HG02884 (cell line): ENCODE results near the gene ASXL3.

Experiments used
- ATAC-seq: cut with Tn5 transposase; IDR thresholded peaks from one replicate; pipeline ENCODE4 v1.9.1; 2021; ENCODE audit warnings: mild to moderate bottlenecking, moderate library complexity; ENCODE audit not compliant: unreplicated experiment

ASXL3 gene

GRCh38 chr18:33656889-33657448, 79.0 kb downstream of the ASXL3 start:
- no peak for ATAC-seq

GRCh38 chr18:33660696-33661310, 82.8 kb downstream of the ASXL3 start:
- no peak for ATAC-seq

- ATAC-seq: no peak
Observed at GRCh38 chr18:33664241-33664874, 86.3 kb downstream of the ASXL3 start.

- no peak for ATAC-seq
Observed at GRCh38 chr18:33665187-33665586, 87.2 kb downstream of the ASXL3 start.

- no peak for ATAC-seq
Observed at GRCh38 chr18:33665641-33666040, 87.6 kb downstream of the ASXL3 start.

- no peak for ATAC-seq
Observed at GRCh38 chr18:33666915-33667314, 88.9 kb downstream of the ASXL3 start.

GRCh38 chr18:33669589-33669988, 91.6 kb downstream of the ASXL3 start:
- ATAC-seq: no peak

- ATAC-seq: no peak
Observed at GRCh38 chr18:33670029-33670428, 92.0 kb downstream of the ASXL3 start.

- no peak for ATAC-seq
Observed at GRCh38 chr18:33673689-33674088, 95.7 kb downstream of the ASXL3 start.

GRCh38 chr18:33676593-33676992, 98.6 kb downstream of the ASXL3 start:
- no peak for ATAC-seq

- no peak for ATAC-seq
Observed at GRCh38 chr18:33677891-33678290, 99.9 kb downstream of the ASXL3 start.

- no peak for ATAC-seq
Observed at GRCh38 chr18:33682436-33682835, 104.4 kb downstream of the ASXL3 start.

- no peak for ATAC-seq
Observed at GRCh38 chr18:33694593-33694992, 116.6 kb downstream of the ASXL3 start.

- ATAC-seq: no peak
Observed at GRCh38 chr18:33696332-33697162, 118.5 kb downstream of the ASXL3 start.

- no peak for ATAC-seq
Observed at GRCh38 chr18:33697498-33697897, 119.5 kb downstream of the ASXL3 start.

GRCh38 chr18:33699372-33699771, 121.4 kb downstream of the ASXL3 start:
- peak; percentile 31 for ATAC-seq

GRCh38 chr18:33700513-33700976, 122.5 kb downstream of the ASXL3 start:
- peak; percentile 93 for ATAC-seq

GRCh38 chr18:33702625-33703024, 124.6 kb downstream of the ASXL3 start:
- ATAC-seq: no peak

- no peak for ATAC-seq
Observed at GRCh38 chr18:33706391-33706790, 128.4 kb downstream of the ASXL3 start.

GRCh38 chr18:33708876-33709275, 130.9 kb downstream of the ASXL3 start:
- ATAC-seq: no peak

GRCh38 chr18:33710269-33710668, 132.2 kb downstream of the ASXL3 start:
- ATAC-seq: no peak

GRCh38 chr18:33711514-33711913, 133.5 kb downstream of the ASXL3 start:
- ATAC-seq: no peak
